Psoas muscle (tissue), 8 donors: ENCODE measurements around the gene SORT1. TPM values are rescaled to one million over a fixed set of nuclear protein-coding genes. Genes with fewer than 3 reads are reported as not detected.

Experiments used
- ATAC-seq, 4 donors: fragments of 200-7000 bp; cut with Tn5 transposase; one replicate each; pipeline ENCODE4 v1.9.1; 2020; ENCODE audit warnings: moderate library complexity in 3 of 4, mild to moderate bottlenecking in 2 of 4
- DNase-seq, 2 donors: peaks; one replicate each; pipeline ENCODE4 v3.0.0-alpha.2; 2020
- H3K27ac ChIP-seq: fragments of 200-600 bp; one replicate; pipeline ENCODE4 v1.8.0; 2022
- H3K27me3 ChIP-seq, 3 donors: fragments of 200-600 bp in 1 of 3; one replicate each; pipeline versions ENCODE4 v1.6.1 to v1.8.0; 2013 to 2022; ENCODE audit warnings: low read length in 2 of 3, mild to moderate bottlenecking in 2 of 3, moderate library complexity in 1 of 3; ENCODE audit not compliant: insufficient read depth in 3 of 3
- H3K36me3 ChIP-seq, 2 donors: fragments of 200-600 bp in 1 of 2; one replicate each; pipeline versions ENCODE4 v1.6.1 to v1.8.0; 2013 to 2022; ENCODE audit warnings: low read depth in 1 of 2, mild to moderate bottlenecking in 1 of 2, moderate library complexity in 1 of 2; ENCODE audit not compliant: insufficient read depth in 1 of 2
- H3K4me1 ChIP-seq: fragments of 200-600 bp; one replicate; pipeline ENCODE4 v1.8.0; 2022
- H3K4me3 ChIP-seq: fragments of 200-600 bp; one replicate; pipeline ENCODE4 v1.8.0; 2022; ENCODE audit warnings: mild to moderate bottlenecking
- H3K9me3 ChIP-seq: fragments of 200-600 bp; one replicate; pipeline ENCODE4 v1.8.0; 2022
- WGBS, 3 donors: extraction: QIAGEN DNeasy Blood & Tissue Kit; methylation state at CpG; one replicate each; pipeline versions ENCODE4 v1.1.6 to v1.1.7; 2013; 5-methylcytosine and 5-hydroxymethylcytosine counted together
- intact Hi-C, 2 donors: fragments of 100-400 bp; cut with DNase I; formaldehyde crosslinking; loops; one replicate each; pipeline versions ENCODE4 v1.11.0 to v1.14.2; 2022
- polyA plus RNA-seq, 3 donors: library from polyadenylated mRNA; stranded (reverse); fragments of 200-250 nt; gene quantifications; one replicate each; pipeline ENCODE4 v1.2.3, GENCODE V29; 2013
- total RNA-seq, 4 donors: library from RNA; stranded (reverse); fragmentation: NEBNext Ultra II Directional in 2 of 4; extraction: Animal tissue kit (Norgen Biotek cat#: 25700) in 2 of 4; gene quantifications; one replicate each; pipeline versions ENCODE4 v1.2.1 to v1.2.4, GENCODE V29; 2021 to 2023
- TF ChIP-seq, protein P1 (sequence below): fragments of 200-600 bp; IDR thresholded peaks from one replicate; pipeline ENCODE4 v1.8.0; 2022; ENCODE audit warnings: antibody characterized with exemption
- donor health status: healthy with polysubstance abuse.
- donor health status: DM: no; HTN: no; CAD: no; lungs with moderate emphysema.
- donor health status: Bipolar disorder and iron deficiency.
- donor health status: healthy.
- donor health status: DM: yes; HTN: yes; CAD: no.
- donor health status: DM: no; HTN: no; CAD: no.
- donor health status: DM: no; HTN: no; CAD: no.
- donor health status: DM: yes; HTN: yes; CAD: no.

Gene SORT1
- total and polyA plus RNA-seq, 7 donors = 15.8 to 363 (median 131) TPM

GRCh38 chr1:109356915-109357314 is 40.8 kb downstream of the SORT1 start:
- Histone ChIP-seq H3K4me1 (peaks cover 10% of the 10 kb centered on the region), H3K9me3 (no peaks in the 10 kb centered on the region), H3K36me3 (peaks cover 6 to 60% of the 10 kb centered on the region in 2 donors), H3K4me3 (no peak overlapping the region), H3K27ac (no peak overlapping the region), H3K27me3 (no peaks in the 10 kb centered on the region)
- intact Hi-C loops = loop anchor here (5.0 to 10.0 kb wide), 2 partner anchors 40 to 62 kb away; partner anchors contain the start of gene SORT1 (in 1 of the 2)
- DNase-seq (no peak), ATAC-seq (no peak)
- WGBS, 3 donors = 94 to 100% (median 97%) methylated on average over 1 of the region's 1 CpG
- TF ChIP-seq, protein P1, sequence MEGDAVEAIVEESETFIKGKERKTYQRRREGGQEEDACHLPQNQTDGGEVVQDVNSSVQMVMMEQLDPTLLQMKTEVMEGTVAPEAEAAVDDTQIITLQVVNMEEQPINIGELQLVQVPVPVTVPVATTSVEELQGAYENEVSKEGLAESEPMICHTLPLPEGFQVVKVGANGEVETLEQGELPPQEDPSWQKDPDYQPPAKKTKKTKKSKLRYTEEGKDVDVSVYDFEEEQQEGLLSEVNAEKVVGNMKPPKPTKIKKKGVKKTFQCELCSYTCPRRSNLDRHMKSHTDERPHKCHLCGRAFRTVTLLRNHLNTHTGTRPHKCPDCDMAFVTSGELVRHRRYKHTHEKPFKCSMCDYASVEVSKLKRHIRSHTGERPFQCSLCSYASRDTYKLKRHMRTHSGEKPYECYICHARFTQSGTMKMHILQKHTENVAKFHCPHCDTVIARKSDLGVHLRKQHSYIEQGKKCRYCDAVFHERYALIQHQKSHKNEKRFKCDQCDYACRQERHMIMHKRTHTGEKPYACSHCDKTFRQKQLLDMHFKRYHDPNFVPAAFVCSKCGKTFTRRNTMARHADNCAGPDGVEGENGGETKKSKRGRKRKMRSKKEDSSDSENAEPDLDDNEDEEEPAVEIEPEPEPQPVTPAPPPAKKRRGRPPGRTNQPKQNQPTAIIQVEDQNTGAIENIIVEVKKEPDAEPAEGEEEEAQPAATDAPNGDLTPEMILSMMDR = no peak

GRCh38 chr1:109356505-109356904 is 41.2 kb downstream of the SORT1 start:
- Histone ChIP-seq H3K9me3 (no peaks in the 10 kb centered on the region), H3K4me3 (no peak overlapping the region), H3K4me1 (peaks cover 5% of the 10 kb centered on the region), H3K27me3 (no peaks in the 10 kb centered on the region), H3K36me3 (peaks cover 6 to 65% of the 10 kb centered on the region in 2 donors), H3K27ac (no peak overlapping the region)
- ATAC-seq = no peak
- DNase-seq = no peak
- WGBS, 3 donors = 86 to 100% (median 100%) methylated on average over 1 of the region's 1 CpG
- intact Hi-C loops = loop anchor here (5.0 to 10.0 kb wide), 2 partner anchors 41 to 62 kb away; partner anchors contain the start of gene SORT1 (in 1 of the 2)
- TF ChIP-seq, protein P1 = no peak

DNA sequence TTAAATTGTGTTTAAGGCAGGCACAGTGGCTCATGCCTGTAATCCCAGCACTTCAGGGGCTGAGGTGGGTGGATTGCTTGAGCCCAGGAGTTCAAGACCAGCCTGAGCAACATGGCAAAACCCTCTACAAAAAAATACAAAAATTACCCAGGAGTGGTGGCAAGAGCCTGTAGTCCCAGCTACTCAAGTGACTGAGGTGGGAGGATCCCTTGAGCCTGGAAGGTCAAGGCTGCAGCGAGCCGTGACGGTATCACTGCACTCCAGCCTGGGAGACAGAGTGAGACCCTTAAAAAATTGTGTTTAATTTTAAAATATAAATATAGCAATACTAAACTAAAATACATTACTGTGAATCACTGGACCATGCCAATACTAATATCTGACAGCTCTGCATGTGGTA is 42.8 kb downstream of the SORT1 start:
- TF ChIP-seq, protein P1 = no peak
- Histone ChIP-seq H3K9me3 (no peaks in the 10 kb centered on the region), H3K4me3 (no peak overlapping the region), H3K27ac (no peak overlapping the region), H3K4me1 (no peaks in the 10 kb centered on the region), H3K36me3 (peaks cover 6 to 79% of the 10 kb centered on the region in 2 donors), H3K27me3 (no peaks in the 10 kb centered on the region)
- 93 to 95% (median 94%) methylated on average over 3 of the region's 3 CpGs for WGBS, 3 donors
- ATAC-seq = no peak
- no peak for DNase-seq
- intact Hi-C loops = loop anchor here (5.0 to 10.0 kb wide), 3 partner anchors 38 to 60 kb away; partner anchors contain the start of gene SORT1 (in 1 of the 2)

DNA sequence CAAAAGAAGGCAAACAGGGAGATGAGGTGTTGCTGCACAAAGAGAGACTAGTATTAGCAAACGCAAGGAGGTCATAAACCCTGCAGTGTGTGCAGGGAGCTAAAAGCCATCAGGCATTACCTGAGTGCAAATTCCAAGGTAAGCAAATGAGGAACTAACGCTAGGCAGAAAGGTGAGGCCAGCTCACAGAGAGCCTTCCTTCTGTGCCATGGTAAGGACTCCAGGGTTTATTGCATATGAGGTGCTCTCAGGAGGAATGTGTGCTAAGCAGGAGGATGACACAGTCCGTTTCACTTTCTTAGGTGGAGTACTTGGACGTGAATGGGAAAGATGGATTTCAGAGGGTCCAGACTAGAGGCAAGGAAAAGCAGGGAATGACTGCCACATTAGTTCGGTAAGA is 46.3 kb downstream of the SORT1 start:
- Histone ChIP-seq H3K27ac (no peak overlapping the region), H3K36me3 (peaks cover 8 to 91% of the 10 kb centered on the region in 2 donors)
- intact Hi-C loops = loop anchor here in 1 of 2 donors (5.0 to 10.0 kb wide), 2 partner anchors 34 to 57 kb away; no protein-coding TSS in a partner anchor

More for the DNA sequence above, 46.3 kb downstream of the SORT1 start:
- no peak overlapping the region for H3K4me3 ChIP-seq
- ATAC-seq (no peak), DNase-seq (no peak)
- H3K4me1 ChIP-seq = no peaks in the 10 kb centered on the region
- TF ChIP-seq, protein P1 = no peak
- no peaks in the 10 kb centered on the region for H3K9me3 ChIP-seq
- 90 to 92% (median 91%) methylated on average over 5 of the region's 5 CpGs for WGBS, 3 donors
- no peaks in the 10 kb centered on the region for H3K27me3 ChIP-seq
